ENCODE measurements around the gene SNCA.

Gene SNCA

GRCh38 chr4:89719536-89720090, 117.3 kb downstream of the SNCA start:
- Histone ChIP-seq H3K4me1 (ENCODE audit: control insufficient read depth, insufficient read depth, low read length) (0 out of 2 replicates have a peak, but pooled peaks cover 2% of the 10 kb centered on the region), H3K27ac (ENCODE audit: extremely low read depth, low read depth, low read length) (no peak overlapping the region), H3K36me3 (ENCODE audit: control insufficient read depth in 2 of 2, insufficient read depth in 1 of 2, low read length in 2 of 2) (no peaks in the 10 kb centered on the region), H3K9me3 (ENCODE audit: control insufficient read depth, insufficient read depth, low read depth, low read length) (no peaks in the 10 kb centered on the region), H3K4me3 (ENCODE audit: low read depth, low read length) (no peak overlapping the region)
- ChIA-PET CTCF (no interaction called here), POLR2A (no interaction called here)
- TF ChIP-seq ZNF391 (tag by site-specific recombination; IDR thresholded peaks at IDR 0.05; ENCODE audit: borderline replicate concordance, low read depth) = no peak

GRCh38 chr4:89716893-89717292, 120.1 kb downstream of the SNCA start:
- ChIA-PET CTCF (no interaction called here), POLR2A (no interaction called here)
- Histone ChIP-seq H3K27ac (ENCODE audit: extremely low read depth, low read depth, low read length) (no peak overlapping the region), H3K4me1 (ENCODE audit: control insufficient read depth, insufficient read depth, low read length) (0 out of 2 replicates have a peak, but pooled peaks cover 2% of the 10 kb centered on the region), H3K9me3 (ENCODE audit: control insufficient read depth, insufficient read depth, low read depth, low read length) (no peaks in the 10 kb centered on the region), H3K4me3 (ENCODE audit: low read depth, low read length) (no peak overlapping the region), H3K36me3 (ENCODE audit: control insufficient read depth in 2 of 2, insufficient read depth in 1 of 2, low read length in 2 of 2) (no peaks in the 10 kb centered on the region)
- TF ChIP-seq ZNF639 (tag by site-specific recombination; IDR thresholded peaks at IDR 0.05) (no peak), GLI4 (tag by site-specific recombination; IDR thresholded peaks at IDR 0.05) (no peak), BCL11B (tag by site-specific recombination; IDR thresholded peaks at IDR 0.05; ENCODE audit: low read depth) (no peak), ZNF202 (tag by site-specific recombination; IDR thresholded peaks at IDR 0.05; ENCODE audit: borderline replicate concordance) (no peak), ZNF791 (tag by site-specific recombination; IDR thresholded peaks at IDR 0.05) (no peak), AEBP2 (tag by site-specific recombination; IDR thresholded peaks at IDR 0.05; ENCODE audit: borderline replicate concordance) (no peak), ZNF302 (tag by site-specific recombination; IDR thresholded peaks at IDR 0.05; ENCODE audit: low read depth) (no peak), SCRT1 (tag by site-specific recombination; IDR thresholded peaks at IDR 0.05; ENCODE audit: borderline replicate concordance) (no peak), ZBTB6 (tag by site-specific recombination; IDR thresholded peaks at IDR 0.05) (no peak), ZNF560 (tag by site-specific recombination; IDR thresholded peaks at IDR 0.05; ENCODE audit: borderline replicate concordance) (no peak), TSHZ1 (tag by site-specific recombination; IDR thresholded peaks at IDR 0.05; ENCODE audit: borderline replicate concordance) (no peak), ZNF629 (tag by site-specific recombination; IDR thresholded peaks at IDR 0.05) (no peak), ZNF76 (tag by site-specific recombination; IDR thresholded peaks at IDR 0.05; ENCODE audit: borderline replicate concordance, low read depth) (no peak), ZNF416 (tag by site-specific recombination; IDR thresholded peaks at IDR 0.05) (no peak), ZNF2 (tag by site-specific recombination; IDR thresholded peaks at IDR 0.05) (no peak), MZF1 (tag by site-specific recombination; IDR thresholded peaks at IDR 0.05; ENCODE audit: borderline replicate concordance) (no peak), ZNF292 (tag by site-specific recombination; IDR thresholded peaks at IDR 0.05; ENCODE audit: borderline replicate concordance, low read depth) (no peak), ZNF398 (tag by site-specific recombination; IDR thresholded peaks at IDR 0.05) (no peak), ZNF132 (tag by site-specific recombination; IDR thresholded peaks at IDR 0.05; ENCODE audit: borderline replicate concordance) (no peak), ZNF610 (tag by site-specific recombination; IDR thresholded peaks at IDR 0.05; ENCODE audit: borderline replicate concordance) (no peak)

All from HEK293 (cell line).